SK-N-SH (cell line): ENCODE data around the gene MOB2. TPM values are rescaled to one million over a fixed set of nuclear protein-coding genes. Genes with fewer than 3 reads are reported as not detected.

Experiments used
- CTCF ChIA-PET: fragments of 300-600, 350-600 bp; formaldehyde crosslinking; extraction: SDS; loops from one replicate; lab custom pipeline; 2021; lab: Yijun Ruan, JAX
- POLR2A ChIA-PET: fragments of 350-600 bp; sonication (Branson Sonifier 250); formaldehyde crosslinking; extraction: SDS; loops from one replicate; lab custom pipeline; 2020; ENCODE audit warnings: antibody characterized with exemption, inconsistent platforms; lab: Yijun Ruan, JAX
- DNase-seq: peaks from one replicate; pipeline ENCODE4 v3.0.0; 2012
- H2AFZ ChIP-seq: fragments of 200-600 bp; sonication (generic); 2 replicates; pipeline ENCODE4 v1.8.1; 2016; ENCODE audit warnings: antibody characterized with exemption, mild to moderate bottlenecking, low read depth
- H3F3A ChIP-seq: fragments of 200-600 bp; sonication (generic); replicated peaks from 2 replicates; pipeline ENCODE3; 2016; ENCODE audit warnings: antibody characterized with exemption, mild to moderate bottlenecking; ENCODE audit not compliant: insufficient read depth
- H3K27ac ChIP-seq, 2 experiments: fragments of 200-500 bp in 1 of 2; fragments of 200-600 bp in 1 of 2; sonication (Bioruptor generic) in 1 of 2; sonication (generic), shearing (Covaris generic) in 1 of 2; 2 replicates each; pipeline versions ENCODE4 v1.5.1 to v1.6.1; 2014 to 2016; ENCODE audit warnings: low read depth in 2 of 2, inconsistent platforms in 1 of 2, low read length in 1 of 2, mild to moderate bottlenecking in 1 of 2, mixed read lengths in 1 of 2
- H3K27me3 ChIP-seq: fragments of 200-600 bp; sonication (generic), shearing (Covaris generic); 2 replicates; pipeline ENCODE4 v1.6.1; 2016; ENCODE audit warnings: mixed run types; ENCODE audit not compliant: insufficient read depth
- H3K36me3 ChIP-seq, 2 experiments: fragments of 200-500 bp in 1 of 2; fragments of 200-600 bp in 1 of 2; sonication (Bioruptor generic) in 1 of 2; sonication (generic) in 1 of 2; replicated peaks in 1 of 2; 2 replicates each; pipeline versions ENCODE3 to v1.5.1; 2014 to 2016; ENCODE audit warnings: low read length in 1 of 2, mild to moderate bottlenecking in 1 of 2; ENCODE audit not compliant: insufficient read depth in 2 of 2, control insufficient read depth in 1 of 2
- H3K4me1 ChIP-seq, 2 experiments: fragments of 200-500 bp in 1 of 2; fragments of 200-600 bp in 1 of 2; sonication (Bioruptor generic) in 1 of 2; sonication (generic), shearing (Covaris generic) in 1 of 2; 2 replicates each; pipeline versions ENCODE4 v1.5.1 to v1.6.1; 2014 to 2016; ENCODE audit warnings: low read depth in 1 of 2, low read length in 1 of 2, mixed run types in 1 of 2; ENCODE audit not compliant: insufficient read depth in 2 of 2, control insufficient read depth in 1 of 2
- H3K4me2 ChIP-seq: fragments of 200-600 bp; sonication (generic), shearing (Covaris generic); 2 replicates; pipeline ENCODE4 v1.6.1; 2017; ENCODE audit warnings: mixed run types
- H3K4me3 ChIP-seq, 2 experiments: fragments of 200-500 bp in 1 of 2; fragments of 200-600 bp in 1 of 2; sonication (Bioruptor generic) in 1 of 2; sonication (generic), shearing (Covaris generic) in 1 of 2; 2 replicates each; pipeline versions ENCODE4 v1.5.1 to v1.8.1; 2014 to 2016; ENCODE audit warnings: low read depth in 2 of 2, inconsistent platforms in 1 of 2, low read length in 1 of 2, mild to moderate bottlenecking in 1 of 2, mixed read lengths in 1 of 2, moderate library complexity in 1 of 2
- H3K79me2 ChIP-seq: fragments of 200-600 bp; sonication (generic); 2 replicates; pipeline ENCODE4 v1.8.1; 2017; ENCODE audit warnings: mild to moderate bottlenecking; ENCODE audit not compliant: insufficient read depth
- H3K9ac ChIP-seq: fragments of 200-600 bp; sonication (generic); 2 replicates; pipeline ENCODE4 v1.6.1; 2017; ENCODE audit warnings: mixed run types
- H3K9me2 ChIP-seq: fragments of 200-600 bp; sonication (generic); 2 replicates; pipeline ENCODE4 v1.6.1; 2017; ENCODE audit warnings: mixed run types
- H3K9me3 ChIP-seq: fragments of 200-600 bp; sonication (generic); 2 replicates; pipeline ENCODE4 v1.6.1; 2017; ENCODE audit warnings: mixed run types, mild to moderate bottlenecking, moderate library complexity
- H4K20me1 ChIP-seq: fragments of 200-600 bp; sonication (generic); 2 replicates; pipeline ENCODE4 v1.6.1; 2017; ENCODE audit warnings: mild to moderate bottlenecking, mixed run types; ENCODE audit not compliant: insufficient read depth
- EP300 ChIP-seq, 2 experiments: IDR thresholded peaks; 2 replicates each; pipeline versions ENCODE4 v1.4.0 to v1.6.1; 2012; ENCODE audit warnings: borderline replicate concordance in 1 of 2, low read depth in 1 of 2, low read length in 1 of 2
- EZH2phosphoT487 ChIP-seq: fragments of 200-600 bp; sonication (generic); IDR thresholded peaks from 2 replicates; pipeline ENCODE4 v1.6.1; 2017; ENCODE audit warnings: low read depth, mixed run types, mild to moderate bottlenecking, antibody characterized with exemption, moderate library complexity, borderline replicate concordance
- FOXJ3 ChIP-seq: sonication (generic); formaldehyde crosslinking; IDR thresholded peaks from 2 replicates; pipeline ENCODE4 v1.5.1; 2020; ENCODE audit warnings: mild to moderate bottlenecking, missing genetic modification reagents
- RCOR1 ChIP-seq: fragments of 150-350 bp; IDR thresholded peaks from 2 replicates; pipeline ENCODE4 v1.6.1; 2017; ENCODE audit warnings: antibody characterized with exemption, low read length
- RFX5 ChIP-seq: IDR thresholded peaks from 2 replicates; pipeline ENCODE4 v1.6.1; 2012; ENCODE audit warnings: mild to moderate bottlenecking, improper control_type of control experiment, low read length
- SIN3A ChIP-seq: IDR thresholded peaks from 2 replicates; pipeline ENCODE4 v1.6.1; 2012; ENCODE audit warnings: low read depth, mild to moderate bottlenecking, low read length, moderate library complexity, borderline replicate concordance
- TEAD4 ChIP-seq: IDR thresholded peaks from 2 replicates; pipeline ENCODE4 v1.4.0; 2012; ENCODE audit warnings: mild to moderate bottlenecking, borderline replicate concordance; ENCODE audit not compliant: insufficient read depth
- ZBTB33 ChIP-seq: IDR thresholded peaks from 2 replicates; pipeline ENCODE4 v1.4.0; 2012; ENCODE audit warnings: low read depth, borderline replicate concordance
- WGBS: methylation state at CpG from one replicate; pipeline ENCODE4 v1.1.6; 2017; ENCODE audit warnings: low lambda C conversion rate; 5-methylcytosine and 5-hydroxymethylcytosine counted together
- polyA plus RNA-seq, 3 experiments: library from polyadenylated mRNA; depleted of rRNA; stranded (reverse); fragments of >200 nt; gene quantifications; 2 replicates each; pipeline ENCODE4 v1.2.3, GENCODE V29; 2012
- TF ChIP-seq, protein P1 (sequence below): fragments of 200-600 bp; sonication (generic); IDR thresholded peaks from 2 replicates; pipeline ENCODE4 v1.6.1; 2017; ENCODE audit warnings: antibody characterized with exemption, mild to moderate bottlenecking, moderate library complexity
- TF ChIP-seq, protein P2 (sequence below): fragments of 150-350 bp; IDR thresholded peaks from 2 replicates; pipeline ENCODE4 v1.6.1; 2016; ENCODE audit warnings: mild to moderate bottlenecking, low read depth, low read length

Gene MOB2
- polyA plus RNA-seq, 1 of the 3 experiments (the other 2 are of a cell fraction), result 45.8 TPM

DNA sequence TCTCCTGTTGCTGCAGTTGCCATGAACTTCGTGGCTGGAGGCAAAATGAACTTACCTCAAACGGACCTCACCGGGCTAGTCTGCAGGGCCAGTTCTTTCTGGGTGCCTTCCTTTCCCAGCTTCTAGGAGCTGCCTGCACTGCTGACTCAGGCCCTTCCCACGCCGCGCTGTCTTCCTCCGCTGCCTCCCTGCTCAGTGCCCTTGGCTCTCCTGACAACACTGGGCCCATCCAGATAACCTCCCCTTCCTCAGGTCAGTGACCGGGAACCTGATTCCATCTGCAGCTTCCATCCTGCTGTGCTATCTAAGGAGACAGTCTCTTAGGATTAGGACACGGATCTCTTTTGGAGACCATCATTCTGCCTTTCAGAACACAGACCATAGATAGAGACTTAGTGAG is 19.3 kb downstream of the MOB2 start:
- Histone ChIP-seq H3K4me2 (no peak overlapping the region), H3K9me2 (no peaks in the 10 kb centered on the region), H3K79me2 (no peaks in the 10 kb centered on the region), H3K9ac (no peak overlapping the region), H3K4me3 (no peak overlapping the region), H3K9me3 (no peaks in the 10 kb centered on the region), H4K20me1 (no peaks in the 10 kb centered on the region), H3K27ac (no peak overlapping the region; a peak in 1 of 4 replicates), H3K27me3 (no peaks in the 10 kb centered on the region), H2AFZ (no peak overlapping the region), H3K36me3 (peaks cover 0 to 15% of the 10 kb centered on the region in 2 experiments), H3K4me1 (no peaks in the 10 kb centered on the region; a peak in 1 of 4 replicates), H3F3A (no peaks in the 10 kb centered on the region)
- WGBS, result 83% methylated on average over 9 of the region's 9 CpGs
- TF ChIP-seq TEAD4, result no peak
- TF ChIP-seq EP300 (IDR thresholded peaks at IDR 0.05; ENCODE audit: borderline replicate concordance in 1 of 2, low read depth in 1 of 2, low read length in 1 of 2), result no peak
- DNase-seq, result no peak
- ChIA-PET POLR2A (no interaction called here), CTCF (interaction anchor here (1.6 to 2.4 kb wide), 2 partner anchors 11 to 48 kb away, joined by 4 to 11 read pairs; no protein-coding TSS in a partner anchor)

GRCh38 chr11:1466784-1467183 is 19.8 kb downstream of the MOB2 start:
- Histone ChIP-seq H4K20me1 (no peaks in the 10 kb centered on the region), H3K9me2 (no peaks in the 10 kb centered on the region), H2AFZ (no peak overlapping the region), H3K4me3 (no peak overlapping the region), H3K27ac (no peak overlapping the region), H3K4me2 (no peak overlapping the region), H3K36me3 (peaks cover 0 to 15% of the 10 kb centered on the region in 2 experiments), H3K27me3 (no peaks in the 10 kb centered on the region), H3F3A (no peaks in the 10 kb centered on the region), H3K4me1 (no peaks in the 10 kb centered on the region; a peak in 1 of 4 replicates), H3K79me2 (no peaks in the 10 kb centered on the region), H3K9me3 (no peaks in the 10 kb centered on the region), H3K9ac (no peak overlapping the region)
- TF ChIP-seq ZBTB33 (no peak), SIN3A (no peak), RFX5 (no peak), FOXJ3 (CRISPR knock-in tag) (no peak), RCOR1 (no peak), EZH2phosphoT487 (no peak)
- TF ChIP-seq, protein P1, sequence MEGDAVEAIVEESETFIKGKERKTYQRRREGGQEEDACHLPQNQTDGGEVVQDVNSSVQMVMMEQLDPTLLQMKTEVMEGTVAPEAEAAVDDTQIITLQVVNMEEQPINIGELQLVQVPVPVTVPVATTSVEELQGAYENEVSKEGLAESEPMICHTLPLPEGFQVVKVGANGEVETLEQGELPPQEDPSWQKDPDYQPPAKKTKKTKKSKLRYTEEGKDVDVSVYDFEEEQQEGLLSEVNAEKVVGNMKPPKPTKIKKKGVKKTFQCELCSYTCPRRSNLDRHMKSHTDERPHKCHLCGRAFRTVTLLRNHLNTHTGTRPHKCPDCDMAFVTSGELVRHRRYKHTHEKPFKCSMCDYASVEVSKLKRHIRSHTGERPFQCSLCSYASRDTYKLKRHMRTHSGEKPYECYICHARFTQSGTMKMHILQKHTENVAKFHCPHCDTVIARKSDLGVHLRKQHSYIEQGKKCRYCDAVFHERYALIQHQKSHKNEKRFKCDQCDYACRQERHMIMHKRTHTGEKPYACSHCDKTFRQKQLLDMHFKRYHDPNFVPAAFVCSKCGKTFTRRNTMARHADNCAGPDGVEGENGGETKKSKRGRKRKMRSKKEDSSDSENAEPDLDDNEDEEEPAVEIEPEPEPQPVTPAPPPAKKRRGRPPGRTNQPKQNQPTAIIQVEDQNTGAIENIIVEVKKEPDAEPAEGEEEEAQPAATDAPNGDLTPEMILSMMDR, result no peak
- TF ChIP-seq, protein P2, sequence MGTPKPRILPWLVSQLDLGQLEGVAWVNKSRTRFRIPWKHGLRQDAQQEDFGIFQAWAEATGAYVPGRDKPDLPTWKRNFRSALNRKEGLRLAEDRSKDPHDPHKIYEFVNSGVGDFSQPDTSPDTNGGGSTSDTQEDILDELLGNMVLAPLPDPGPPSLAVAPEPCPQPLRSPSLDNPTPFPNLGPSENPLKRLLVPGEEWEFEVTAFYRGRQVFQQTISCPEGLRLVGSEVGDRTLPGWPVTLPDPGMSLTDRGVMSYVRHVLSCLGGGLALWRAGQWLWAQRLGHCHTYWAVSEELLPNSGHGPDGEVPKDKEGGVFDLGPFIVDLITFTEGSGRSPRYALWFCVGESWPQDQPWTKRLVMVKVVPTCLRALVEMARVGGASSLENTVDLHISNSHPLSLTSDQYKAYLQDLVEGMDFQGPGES, result no peak
- no peak for DNase-seq
- CTCF ChIA-PET, result interaction anchor here (1.6 to 2.4 kb wide), 2 partner anchors 11 to 49 kb away, joined by 4 to 11 read pairs; no protein-coding TSS in a partner anchor
- POLR2A ChIA-PET, result no interaction called here
- WGBS, result 91% methylated on average over 13 of the region's 16 CpGs
